Loucy (cell line): ENCODE measurements around the gene PPP1R26.

Experiments
- EZH2phosphoT487 ChIP-seq: fragments of 200-600 bp; IDR thresholded peaks from 2 replicates; pipeline ENCODE4 v1.6.1; 2018; ENCODE audit warnings: antibody characterized with exemption, mild to moderate bottlenecking, moderate library complexity, borderline replicate concordance
- TF ChIP-seq, protein P1 (sequence below): fragments of 200-600 bp; sonication (generic); conservative IDR thresholded peaks from 2 replicates; pipeline ENCODE4 v1.5.1; 2014; ENCODE audit warnings: mild to moderate bottlenecking, antibody characterized with exemption, low read length

DNA sequence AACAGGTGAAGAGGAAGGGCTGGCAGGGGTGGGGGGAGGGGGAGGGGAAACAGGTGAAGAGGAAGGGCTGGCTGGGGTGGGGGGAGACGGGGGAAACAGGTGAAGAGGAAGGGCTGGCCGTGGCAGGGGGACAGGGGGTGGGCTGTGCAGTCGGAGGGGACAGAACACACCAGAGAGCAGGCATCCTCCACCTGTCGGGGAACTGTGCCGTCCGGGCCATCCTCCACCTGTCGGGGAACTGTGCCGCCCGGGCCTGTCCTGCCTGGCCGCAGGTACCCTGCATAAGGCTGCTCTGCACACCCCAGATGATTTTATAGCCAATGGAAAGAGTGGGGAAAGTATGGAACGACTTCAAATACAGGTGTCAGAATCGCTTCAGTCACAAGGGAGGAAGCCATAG is 32.5 kb upstream of the PPP1R26 start:
- TF ChIP-seq, protein P1, sequence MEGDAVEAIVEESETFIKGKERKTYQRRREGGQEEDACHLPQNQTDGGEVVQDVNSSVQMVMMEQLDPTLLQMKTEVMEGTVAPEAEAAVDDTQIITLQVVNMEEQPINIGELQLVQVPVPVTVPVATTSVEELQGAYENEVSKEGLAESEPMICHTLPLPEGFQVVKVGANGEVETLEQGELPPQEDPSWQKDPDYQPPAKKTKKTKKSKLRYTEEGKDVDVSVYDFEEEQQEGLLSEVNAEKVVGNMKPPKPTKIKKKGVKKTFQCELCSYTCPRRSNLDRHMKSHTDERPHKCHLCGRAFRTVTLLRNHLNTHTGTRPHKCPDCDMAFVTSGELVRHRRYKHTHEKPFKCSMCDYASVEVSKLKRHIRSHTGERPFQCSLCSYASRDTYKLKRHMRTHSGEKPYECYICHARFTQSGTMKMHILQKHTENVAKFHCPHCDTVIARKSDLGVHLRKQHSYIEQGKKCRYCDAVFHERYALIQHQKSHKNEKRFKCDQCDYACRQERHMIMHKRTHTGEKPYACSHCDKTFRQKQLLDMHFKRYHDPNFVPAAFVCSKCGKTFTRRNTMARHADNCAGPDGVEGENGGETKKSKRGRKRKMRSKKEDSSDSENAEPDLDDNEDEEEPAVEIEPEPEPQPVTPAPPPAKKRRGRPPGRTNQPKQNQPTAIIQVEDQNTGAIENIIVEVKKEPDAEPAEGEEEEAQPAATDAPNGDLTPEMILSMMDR = no peak
- TF ChIP-seq EZH2phosphoT487 = no peak
